HepG2 (cell line): Measurements from ENCODE around the gene ZNF79. TPM values are rescaled to one million over a fixed set of nuclear protein-coding genes. Genes with fewer than 3 reads are reported as not detected.

Experiments used
- ARID4A ChIP-seq: sonication (generic); formaldehyde crosslinking; IDR thresholded peaks from 2 replicates; pipeline ENCODE4 v1.5.0; 2020; ENCODE audit warnings: mild to moderate bottlenecking, missing genetic modification reagents, borderline replicate concordance
- ATF4 ChIP-seq, 2 experiments: fragments of 450-650 bp in 1 of 2; sonication (generic) in 1 of 2; formaldehyde crosslinking; IDR thresholded peaks; 2 replicates each; pipeline versions ENCODE4 v1.5.0 to v1.8.0; 2020 to 2022; ENCODE audit warnings: mild to moderate bottlenecking in 1 of 2, missing genetic modification reagents in 1 of 2
- GABPA ChIP-seq, 2 experiments: IDR thresholded peaks; 2 replicates each; pipeline ENCODE4 v1.6.1; 2011 to 2016; ENCODE audit warnings: low read depth in 2 of 2, low read length in 1 of 2, missing biosample characterization in 1 of 2, missing genetic modification characterization in 1 of 2
- HES4 ChIP-seq: sonication (generic); formaldehyde crosslinking; IDR thresholded peaks from 2 replicates; pipeline ENCODE4 v1.9.0; 2021; ENCODE audit warnings: mild to moderate bottlenecking, missing genetic modification reagents, borderline replicate concordance
- HNRNPH1 ChIP-seq: fragments of 200-400 bp; formaldehyde crosslinking; optimal IDR thresholded peaks from 2 replicates; pipeline ENCODE3; 2017; ENCODE audit warnings: mild to moderate bottlenecking, low read depth, low read length
- LRRFIP1 ChIP-seq: sonication (generic); formaldehyde crosslinking; conservative IDR thresholded peaks from 2 replicates; pipeline ENCODE4 v1.4.0; 2020; ENCODE audit warnings: missing genetic modification reagents
- MAFF ChIP-seq: IDR thresholded peaks from 2 replicates; pipeline ENCODE4 v1.6.1; 2011; ENCODE audit warnings: low read depth, low read length, improper control_type of control experiment
- MLX ChIP-seq: IDR thresholded peaks from 2 replicates; pipeline ENCODE4 v1.6.1; 2016
- POLR2A ChIP-seq, 2 experiments: IDR thresholded peaks; 2 replicates each; pipeline ENCODE4 v1.6.1; 2011; ENCODE audit warnings: low read depth in 2 of 2, low read length in 2 of 2, mild to moderate bottlenecking in 1 of 2, moderate library complexity in 1 of 2; ENCODE audit not compliant: insufficient read depth in 1 of 2
- RFX3 ChIP-seq: IDR thresholded peaks from 2 replicates; pipeline ENCODE4 v1.6.1; 2016; ENCODE audit warnings: missing biosample characterization, missing genetic modification reagents
- RXRA ChIP-seq: sonication (generic); formaldehyde crosslinking; IDR thresholded peaks from 2 replicates; pipeline ENCODE4 v1.5.1; 2020; ENCODE audit warnings: missing genetic modification reagents
- SRY ChIP-seq: sonication (generic); formaldehyde crosslinking; IDR thresholded peaks from 2 replicates; pipeline ENCODE4 v1.8.0; 2022; ENCODE audit warnings: mild to moderate bottlenecking, missing genetic modification reagents
- TCF12 ChIP-seq, 2 experiments: fragments of 450-650 bp in 1 of 2; sonication (generic) in 1 of 2; formaldehyde crosslinking in 1 of 2; IDR thresholded peaks; 2 replicates each; pipeline versions ENCODE4 v1.6.1 to v1.8.0; 2017 to 2022; ENCODE audit warnings: antibody characterized with exemption in 1 of 2, mild to moderate bottlenecking in 1 of 2, missing genetic modification reagents in 1 of 2, moderate library complexity in 1 of 2
- TEF ChIP-seq: sonication (generic); formaldehyde crosslinking; IDR thresholded peaks from 2 replicates; pipeline ENCODE4 v1.5.0; 2020; ENCODE audit warnings: missing genetic modification reagents
- TGIF2 ChIP-seq: IDR thresholded peaks from 2 replicates; pipeline ENCODE4 v1.6.1; 2016; ENCODE audit warnings: control low read depth, missing compliant biosample characterization
- ZBTB21 ChIP-seq: sonication (generic); formaldehyde crosslinking; IDR thresholded peaks from 2 replicates; pipeline ENCODE4 v1.4.0; 2020; ENCODE audit warnings: missing genetic modification reagents
- ZFP1 ChIP-seq: IDR thresholded peaks from 2 replicates; pipeline ENCODE4 v1.6.1; 2016
- ZNF160 ChIP-seq: sonication (generic); formaldehyde crosslinking; IDR thresholded peaks from 2 replicates; pipeline ENCODE4 v1.8.0; 2022; ENCODE audit warnings: mild to moderate bottlenecking, inconsistent platforms, missing genetic modification reagents
- ZNF17 ChIP-seq: sonication (generic); formaldehyde crosslinking; IDR thresholded peaks from 2 replicates; pipeline ENCODE4 v1.5.0; 2020; ENCODE audit warnings: mild to moderate bottlenecking, missing genetic modification reagents
- ZNF24 ChIP-seq: fragments of 450-650 bp; IDR thresholded peaks from 2 replicates; pipeline ENCODE4 v1.6.1; 2017; ENCODE audit warnings: antibody characterized with exemption, mild to moderate bottlenecking
- ZNF598 ChIP-seq: sonication (generic); formaldehyde crosslinking; IDR thresholded peaks from 2 replicates; pipeline ENCODE4 v1.5.1; 2020; ENCODE audit warnings: mild to moderate bottlenecking, missing genetic modification reagents, borderline replicate concordance
- polyA plus RNA-seq, 8 experiments: library from polyadenylated mRNA; depleted of rRNA in 3 of 8; stranded (reverse) in 7 of 8; unstranded in 1 of 8; fragments of >200 nt; fragmentation: Illumina TruSeq in 4 of 8; extraction: Trizol in 4 of 8; gene quantifications; 2 replicates each; pipeline versions ENCODE4 v1.2.1 to v1.2.3, GENCODE V29; 2011 to 2016; ENCODE audit warnings: low read depth in 4 of 8, missing spikeins in 1 of 8, mixed read lengths in 1 of 8; ENCODE audit not compliant: insufficient read depth in 1 of 8
- total RNA-seq, 5 experiments: library from RNA; depleted of rRNA; stranded (reverse); fragments of >200 nt; fragmentation: Illumina TruSeq; extraction: Trizol; gene quantifications; 2 replicates each; pipeline ENCODE4 v1.2.3, GENCODE V29; 2016; ENCODE audit warnings: low read depth in 1 of 5

ZNF79 gene
- total and polyA plus RNA-seq, 2 of the 13 experiments (the other 11 are each of a cell fraction or from before 2014, with no cell fraction given) = 3.7 to 8.1 TPM

GRCh38 chr9:127450830-127451607, 26.8 kb downstream of the ZNF79 start, which contains the start of the genes LRSAM1 and RPL12 (continued):
- no peak for TF ChIP-seq LRRFIP1 (CRISPR knock-in tag)
- TF ChIP-seq ZBTB21 (CRISPR knock-in tag) = no peak; the same call in 1 of the 2 replicates
- peak; percentile 53; the same call in 1 of the 2 replicates for TF ChIP-seq ZFP1 (CRISPR knock-in tag)
- TF ChIP-seq RXRA (CRISPR knock-in tag) = peak; percentile 60
- peak; percentile 91 for TF ChIP-seq ZNF160 (CRISPR knock-in tag)
- TF ChIP-seq MAFF = no peak; the same call in 1 of the 2 replicates
- peak; percentile 99 to 100 for TF ChIP-seq POLR2A (IDR thresholded peaks at IDR 0.05; ENCODE audit: insufficient read depth in 1 of 2, low read depth in 2 of 2, low read length in 2 of 2)
- TF ChIP-seq TCF12 (IDR thresholded peaks at IDR 0.05) = no peak
- TF ChIP-seq TCF12 (CRISPR knock-in tag; IDR thresholded peaks at IDR 0.05) = no peak
- no peak for TF ChIP-seq ZNF24
- TF ChIP-seq GABPA (IDR thresholded peaks at IDR 0.05; ENCODE audit: low read depth, low read length) = peak; percentile 73
- peak; percentile 93 for TF ChIP-seq GABPA (CRISPR knock-in tag; IDR thresholded peaks at IDR 0.05; ENCODE audit: low read depth)
- TF ChIP-seq HNRNPH1 = no peak
- TF ChIP-seq MLX (CRISPR knock-in tag) = 0 out of 2 replicates have a peak, but pooled peaks have one; percentile 19
- TF ChIP-seq RFX3 = no peak
- peak; percentile 85 for TF ChIP-seq HES4 (CRISPR knock-in tag)
- TF ChIP-seq ARID4A = peak; percentile 97
- no peak for TF ChIP-seq ZNF598
- TF ChIP-seq SRY (CRISPR knock-in tag) = peak; percentile 49; the same call in 1 of the 2 replicates
- TF ChIP-seq TGIF2 (CRISPR knock-in tag) = peak; percentile 91
- TF ChIP-seq ATF4 (CRISPR knock-in tag; IDR thresholded peaks at IDR 0.05) = peak in 1 of 2 experiments; percentile 75; a peak in 2 of 4 replicates
- no peak; the same call in 1 of the 2 replicates for TF ChIP-seq ZNF17 (CRISPR knock-in tag)
- peak; percentile 35; the same call in 1 of the 2 replicates for TF ChIP-seq TEF
